ENCODE results near the gene PTPRG. TPM values are rescaled to one million over a fixed set of nuclear protein-coding genes. Genes with fewer than 3 reads are reported as not detected.

PTPRG gene
- total and polyA plus RNA-seq, 10 of the 15 experiments (the other 5 are each of a cell fraction or from before 2014, with no cell fraction given) = 0.29 to 20.7 (median 1.4) TPM

DNA sequence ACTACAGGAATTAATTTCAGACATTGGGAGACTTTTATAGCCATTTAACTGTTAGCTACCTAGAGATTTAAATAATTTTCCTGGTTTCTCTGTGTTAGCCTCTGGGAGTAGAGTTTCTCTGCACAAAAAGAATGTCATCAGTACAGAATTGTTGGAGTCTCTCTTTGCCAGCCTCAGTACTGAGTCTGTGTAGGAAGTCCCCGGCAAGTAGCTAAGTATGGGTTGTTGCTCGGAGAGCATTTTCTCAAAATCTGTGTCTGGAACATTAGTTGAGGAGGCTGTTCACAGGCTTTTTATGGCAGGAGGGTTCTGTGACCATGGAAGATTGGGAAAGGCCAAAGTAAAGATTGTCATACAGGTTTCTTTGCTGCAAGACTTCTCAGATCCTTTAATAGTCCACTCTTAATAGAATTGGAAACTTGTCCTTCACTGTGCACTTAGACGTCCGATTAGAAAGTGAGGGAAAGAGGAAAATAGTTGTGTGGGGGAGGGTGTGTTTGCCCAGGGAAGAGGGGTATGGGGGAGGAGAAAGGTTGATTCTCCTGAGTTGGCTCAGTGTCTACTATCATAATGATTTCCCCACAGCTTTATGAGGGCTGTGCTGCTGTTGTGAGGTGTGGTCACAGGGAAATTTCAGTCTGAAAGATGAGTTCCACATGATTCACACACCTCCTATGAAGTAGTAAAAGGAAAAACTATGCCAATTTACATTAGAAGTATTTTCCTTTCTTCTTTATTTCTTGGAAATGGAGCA lies 207.1 kb downstream of the PTPRG start:
- CTCF ChIA-PET = interaction anchor here (0.6 kb wide), 1 partner anchor 35 kb away, joined by 3 read pairs; no protein-coding TSS in a partner anchor
- Histone ChIP-seq H3K4me1 (ENCODE audit: control insufficient read depth, insufficient read depth, low read length) (no peaks in the 10 kb centered on the region), H3K27me3 (replicated peaks in 1 of 2; ENCODE audit: control insufficient read depth in 2 of 2, insufficient read depth in 2 of 2, low read length in 1 of 2) (peaks cover 0 to 3% of the 10 kb centered on the region in 2 experiments; a peak in 1 of 4 replicates), H2AFZ (ENCODE audit: control insufficient read depth, low read depth, low read length) (no peak overlapping the region), H3K9ac (ENCODE audit: control insufficient read depth, insufficient read depth, low read length) (no peak overlapping the region), H3K4me2 (ENCODE audit: control insufficient read depth, insufficient read depth) (no peak overlapping the region), H3K9me3 (replicated peaks; ENCODE audit: control insufficient read depth, insufficient read depth, low read length) (no peaks in the 10 kb centered on the region), H4K20me1 (ENCODE audit: control insufficient read depth, insufficient read depth) (no peaks in the 10 kb centered on the region), H3K79me2 (ENCODE audit: control insufficient read depth, insufficient read depth, low read length) (no peaks in the 10 kb centered on the region), H3K27ac (ENCODE audit: control insufficient read depth, insufficient read depth) (no peak overlapping the region), H3K4me3 (no peak overlapping the region), H3K36me3 (ENCODE audit: control insufficient read depth in 2 of 2, insufficient read depth in 2 of 2, low read length in 1 of 2) (no peaks in the 10 kb centered on the region)
- TF ChIP-seq TBL1XR1 (IDR thresholded peaks at IDR 0.05; ENCODE audit: low read depth, low read length) = no peak
- TF ChIP-seq MYB (IDR thresholded peaks at IDR 0.05; ENCODE audit: borderline replicate concordance, low read depth, low read length) = no peak
- TF ChIP-seq JUNB (IDR thresholded peaks at IDR 0.05) = no peak
- TF ChIP-seq CHD4 (IDR thresholded peaks at IDR 0.05) = no peak
- TF ChIP-seq ZNF384 (IDR thresholded peaks at IDR 0.05; ENCODE audit: borderline replicate concordance, low read depth, low read length) = no peak
- no peak for TF ChIP-seq FOXK2 (IDR thresholded peaks at IDR 0.05)
- no peak for TF ChIP-seq TARDBP (IDR thresholded peaks at IDR 0.05; ENCODE audit: borderline replicate concordance)
- no peak for FAIRE-seq
- RAD21 ChIA-PET (ENCODE audit: unreplicated experiment) = interaction anchor here (1.9 kb wide), 1 partner anchor 9 kb away, joined by 5 read pairs; no protein-coding TSS in a partner anchor
- in situ Hi-C loops (cut with MboI) = no loop called here
- 70% methylated on average over 4 of the region's 4 CpGs for WGBS (ENCODE audit: insufficient coverage, insufficient replicate concordance, low lambda C conversion rate, missing lambda C conversion rate)
- peak; percentile 57 for ATAC-seq
- BruUV-seq (replicated peaks) = no TSS peak
- intact Hi-C loops (cut with micrococcal nuclease; ENCODE audit: unreplicated experiment) = no loop called here
- POLR2A ChIA-PET = no interaction called here
- DNase-seq (ENCODE audit: low read depth, low spot score) = no peak
- SMC1A ChIA-PET (ENCODE audit: uncharacterized antibody, unreplicated experiment) = interaction anchor here (0.5 to 4.2 kb wide), 4 partner anchors 9 to 484 kb away, joined by 3 to 50 read pairs (median 5); no protein-coding TSS in a partner anchor
